Hematopoietic multipotent progenitor cell treated with erythropoietin and hydrocortisone succinate and interleukin-3 and kit ligand, for 17 days (in vitro differentiated cells): Measurements from ENCODE around the gene SEC16A.

Experiments used
- DNase-seq: peaks from one replicate; pipeline ENCODE4 v3.0.0-alpha.2; 2015; ENCODE audit warnings: low spot score

The SEC16A gene

GRCh38 chr9:136482793-136483588 lies at the start of gene SEC16A:
SEC16A (minus strand) TSS chr9:136483040; CDS start chr9:136477615, 5,425 bp downstream.
- DNase-seq, result peak; percentile 97

DNA sequence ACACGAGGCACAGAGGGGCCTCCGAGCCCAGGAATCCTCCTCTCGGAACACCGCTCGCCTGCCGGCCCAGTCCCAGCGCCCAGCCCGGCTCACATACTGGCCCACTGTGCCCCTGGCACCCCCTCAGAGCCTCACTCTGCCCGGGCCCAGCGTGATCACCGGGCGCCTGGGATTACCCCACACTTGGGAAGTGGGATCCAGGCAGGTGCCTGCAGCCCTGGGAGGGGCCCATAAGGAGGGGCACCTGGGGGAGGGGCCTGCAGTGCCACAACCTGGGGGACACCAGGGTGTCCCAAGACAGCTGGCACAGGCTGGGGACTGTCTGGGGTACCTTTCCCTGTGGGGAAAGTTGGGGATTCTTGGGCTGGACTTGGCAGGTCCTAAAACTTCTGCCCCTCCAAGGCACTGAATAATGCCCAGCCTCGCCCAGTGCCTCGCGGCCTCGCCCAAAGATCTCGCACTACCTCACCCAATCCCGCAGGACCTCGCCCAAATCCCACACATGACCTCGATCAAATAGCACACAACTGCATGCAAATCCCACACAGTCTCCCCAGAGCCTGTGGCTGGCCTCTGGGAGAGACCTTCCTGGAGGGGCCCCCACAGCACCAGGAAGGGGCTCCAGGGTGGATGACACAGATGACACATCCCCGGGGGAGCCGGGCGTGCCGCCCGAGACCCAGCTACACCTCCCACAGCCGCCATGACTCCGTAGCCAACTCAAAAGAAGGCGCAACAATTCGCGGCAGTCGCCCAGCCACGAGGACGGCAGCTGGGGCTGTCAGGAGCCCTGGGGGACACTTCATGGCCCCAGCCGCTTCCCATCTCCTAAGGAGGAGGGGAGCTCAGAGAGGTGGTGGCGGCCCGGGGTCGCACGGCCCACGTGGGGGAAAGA lies 49.3 kb upstream of the SEC16A start:
- DNase-seq, result no peak

- DNase-seq, result no peak
Measured at GRCh38 chr9:136531186-136531903, 48.5 kb upstream of the SEC16A start.

GRCh38 chr9:136530461-136531089 lies 47.7 kb upstream of the SEC16A start:
- no peak for DNase-seq

GRCh38 chr9:136529516-136530460 lies 46.9 kb upstream of the SEC16A start:
- no peak for DNase-seq

DNA sequence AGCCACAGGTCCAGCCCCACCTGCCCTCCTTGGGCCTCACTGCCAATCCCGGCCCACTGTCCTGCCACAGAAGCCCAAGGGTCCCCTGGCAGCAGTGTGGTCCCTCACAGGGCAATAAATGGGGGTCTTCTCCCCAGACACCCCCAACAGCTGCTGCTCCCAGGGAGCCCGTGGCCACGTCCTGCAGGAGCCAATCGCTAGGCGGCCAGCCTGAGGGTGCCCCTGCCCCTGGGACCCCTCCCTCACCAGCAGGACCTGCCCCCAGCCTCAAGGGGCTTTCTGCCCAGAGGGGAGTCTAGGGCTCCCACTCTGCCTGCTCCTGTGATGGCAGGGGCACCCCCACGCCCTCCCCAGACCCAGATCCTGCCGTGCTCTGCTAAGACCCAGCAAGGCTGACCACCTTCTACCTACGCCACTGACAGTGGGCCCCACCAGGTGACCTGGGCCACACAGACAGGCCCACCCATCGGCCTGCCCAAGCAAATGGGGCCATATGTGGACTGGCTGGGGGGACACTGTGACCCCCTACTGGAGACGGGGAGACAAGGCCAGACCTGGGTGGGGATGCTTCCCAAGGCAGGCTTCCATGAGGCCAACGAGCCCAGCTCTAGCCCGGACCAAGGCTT lies 46.0 kb upstream of the SEC16A start:
- DNase-seq, result no peak

DNA sequence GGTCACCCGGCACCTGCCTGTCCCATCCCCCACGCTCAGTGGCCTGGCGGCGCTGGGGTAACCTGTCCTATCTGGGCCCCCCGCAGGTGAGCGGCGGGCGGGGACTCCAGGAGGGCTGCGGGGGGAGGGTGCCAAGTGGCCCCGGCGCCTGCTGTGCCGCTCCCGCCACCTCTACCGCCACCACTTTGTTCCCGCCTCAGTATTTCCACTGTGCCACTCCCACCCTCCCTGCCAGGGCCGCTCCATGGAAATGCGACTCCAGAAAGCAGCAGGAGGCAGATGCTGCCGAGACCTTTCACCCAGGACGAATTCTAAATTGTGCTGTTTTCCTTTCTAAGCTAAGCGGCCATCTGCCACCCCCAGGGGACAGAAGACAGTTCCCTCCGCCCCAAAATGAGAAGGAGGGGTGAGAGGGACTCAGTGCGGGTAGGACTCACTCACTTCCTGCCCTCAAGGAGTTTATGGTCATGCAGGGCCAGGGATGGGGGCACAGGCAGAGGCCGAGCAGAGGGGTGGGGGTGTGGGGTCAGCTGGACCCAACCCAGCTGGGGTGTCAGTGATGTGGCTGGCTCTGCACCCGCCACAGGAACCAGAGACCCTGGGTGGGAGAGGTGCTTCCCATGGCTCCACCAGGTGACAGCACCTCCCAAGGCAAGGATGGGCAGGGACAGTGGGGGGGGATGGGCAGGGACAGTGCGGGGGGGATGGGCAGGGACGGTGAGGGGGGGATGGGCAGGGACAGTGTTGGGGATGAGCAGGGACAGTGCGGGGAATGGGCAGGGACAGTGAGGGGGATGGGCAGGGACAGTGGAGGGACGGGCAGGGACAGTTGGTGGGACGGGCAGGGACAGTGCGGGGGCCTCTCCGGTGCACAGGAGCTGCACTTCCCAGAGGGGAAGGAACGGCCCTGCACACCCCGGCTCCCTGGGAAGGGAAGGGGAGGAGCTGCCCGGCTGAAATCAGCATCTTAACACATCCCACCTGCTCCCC lies 45.2 kb upstream of the SEC16A start:
- no peak for DNase-seq

GRCh38 chr9:136527131-136527530 lies 44.3 kb upstream of the SEC16A start:
- DNase-seq, result no peak

GRCh38 chr9:136526625-136527066 lies 43.8 kb upstream of the SEC16A start:
- no peak for DNase-seq

- no peak for DNase-seq
Measured at GRCh38 chr9:136525841-136526499, 43.1 kb upstream of the SEC16A start.

- no peak for DNase-seq
Measured at GRCh38 chr9:136525207-136525606, 42.4 kb upstream of the SEC16A start.

DNA sequence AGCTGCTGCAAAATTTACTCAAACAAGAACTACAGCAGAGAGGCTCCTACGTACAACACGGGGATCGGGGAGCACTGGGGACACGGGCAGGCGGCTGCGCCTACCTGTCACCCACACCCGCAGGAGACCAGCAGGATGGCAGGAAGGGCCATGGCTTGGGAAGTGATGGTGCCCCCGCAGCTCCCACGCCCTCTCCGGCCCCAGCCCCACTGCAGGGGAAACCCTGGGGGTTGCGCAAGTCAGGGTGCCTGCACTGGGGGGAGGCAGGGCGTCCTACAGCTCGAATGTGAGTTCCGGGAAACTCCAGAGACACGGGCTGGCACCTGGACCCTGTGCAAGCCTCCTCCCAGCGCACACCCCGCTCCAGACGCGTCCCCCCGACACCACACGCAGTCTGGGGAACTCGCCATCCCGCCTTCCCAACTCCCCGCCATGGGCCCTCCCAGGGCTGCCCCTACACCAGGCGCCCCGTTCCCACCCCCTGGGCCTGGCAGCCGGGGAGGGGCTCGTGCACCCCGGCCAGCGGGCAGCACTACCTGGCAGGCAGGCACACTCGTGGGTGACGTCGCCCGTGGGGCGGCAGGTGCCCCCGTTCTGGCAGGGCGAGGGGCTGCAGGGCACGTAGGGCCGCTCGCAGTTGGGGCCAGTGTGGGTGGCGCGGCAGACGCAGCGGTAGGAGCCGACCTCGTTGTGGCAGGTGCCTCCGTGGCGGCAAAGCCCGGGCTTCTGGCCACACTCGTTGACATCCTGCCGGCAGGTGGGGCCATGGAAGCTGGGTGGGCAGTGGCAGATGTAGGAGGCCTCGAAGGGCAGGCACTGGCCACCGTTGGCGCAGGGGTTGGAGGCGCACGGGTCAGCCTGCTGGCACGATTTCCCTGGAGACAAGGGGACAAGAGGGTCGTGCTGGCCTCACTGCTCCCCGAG lies 39.7 kb upstream of the SEC16A start:
- DNase-seq, result no peak

DNA sequence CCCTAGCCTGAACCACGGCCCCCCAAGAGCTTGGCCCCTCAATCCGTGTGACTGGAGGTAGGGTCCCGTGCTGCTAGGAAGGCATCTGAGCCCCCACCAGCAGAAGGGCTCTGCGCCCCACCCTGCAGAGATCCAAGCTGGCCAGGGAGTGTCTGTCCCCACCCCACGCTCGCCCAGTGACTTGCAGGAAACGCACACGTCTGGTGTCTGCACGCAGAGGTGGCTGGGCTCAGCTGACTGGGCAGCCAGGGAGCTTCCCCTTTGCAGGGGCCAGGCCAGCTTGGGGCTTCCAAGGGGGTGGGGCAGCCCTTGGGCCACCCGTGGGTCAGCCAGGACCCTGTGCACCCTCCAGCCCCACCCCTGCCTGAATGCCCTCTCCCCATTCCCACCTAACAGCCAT lies 38.7 kb upstream of the SEC16A start:
- no peak for DNase-seq

DNA sequence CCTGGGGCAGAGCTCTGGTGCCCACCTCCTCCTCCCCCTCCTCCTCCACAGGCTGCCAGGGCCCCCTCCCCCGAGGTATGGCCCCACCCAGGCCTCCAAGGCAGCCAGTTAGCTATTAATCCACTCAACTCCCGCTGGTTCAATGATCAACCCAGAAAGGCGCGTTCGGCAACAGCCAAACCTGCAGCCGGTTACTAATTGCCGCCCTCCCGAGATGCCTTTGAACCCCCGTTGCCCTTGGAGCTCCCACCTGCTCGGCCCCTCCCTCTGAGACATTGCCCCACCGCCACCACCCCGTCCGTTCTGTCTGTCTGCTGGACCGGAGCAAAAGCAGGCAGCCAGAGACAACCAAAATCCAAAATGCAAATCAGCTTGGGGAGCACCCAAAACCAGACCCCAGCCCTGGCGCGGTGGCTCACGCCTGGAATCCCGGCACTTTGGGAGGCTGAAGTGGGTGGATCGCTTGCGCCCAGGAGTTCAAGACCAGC lies 37.3 kb upstream of the SEC16A start:
- DNase-seq, result no peak

DNA sequence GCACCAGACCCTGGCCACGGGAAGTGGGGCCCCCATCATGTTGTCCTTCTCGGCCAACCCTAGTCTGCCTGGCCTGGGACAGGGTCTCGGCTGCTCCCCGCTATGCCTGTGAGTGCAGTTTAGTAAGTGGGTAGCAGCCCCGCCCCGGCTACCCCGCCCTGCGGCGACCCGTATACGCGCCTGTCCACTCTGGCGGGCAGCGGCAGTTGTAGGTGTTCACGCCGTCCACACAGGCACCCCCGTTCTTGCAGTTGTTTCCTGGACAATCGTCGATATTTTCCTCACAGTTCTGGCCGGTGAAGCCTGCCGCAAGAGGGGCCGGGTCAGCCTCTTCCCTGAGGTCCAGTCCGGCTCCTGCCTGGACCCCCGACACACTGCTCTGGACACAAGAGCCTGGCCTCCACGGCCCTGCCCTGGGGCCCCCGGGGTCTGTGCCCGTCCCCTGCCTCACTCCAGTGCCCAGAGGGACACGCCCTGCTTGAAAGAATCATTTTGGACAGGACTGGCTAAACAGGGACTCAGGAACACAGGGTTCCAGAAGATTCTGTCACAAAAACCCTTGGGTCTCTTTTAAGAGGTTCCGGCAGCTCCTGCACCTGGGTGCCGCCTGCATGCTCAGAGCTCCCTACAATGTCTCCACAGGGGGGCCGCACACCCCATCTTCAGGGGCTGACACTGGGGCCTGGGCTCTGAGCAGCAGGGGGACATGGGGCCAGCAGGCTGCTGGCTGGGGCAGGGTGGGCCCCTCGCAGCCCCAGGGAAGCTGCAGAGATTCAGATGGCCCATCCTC lies 36.6 kb upstream of the SEC16A start:
- no peak for DNase-seq

GRCh38 chr9:136518623-136519022 lies 35.8 kb upstream of the SEC16A start:
- no peak for DNase-seq
